H1 (cell line): ENCODE results near the gene FAM120B. TPM values are rescaled to one million over a fixed set of nuclear protein-coding genes. Genes with fewer than 3 reads are reported as not detected.

ENCODE experiments used
- CHD7 ChIP-seq: fragments of 300-600 bp; sonication (generic); IDR thresholded peaks from 2 replicates; pipeline ENCODE4 v1.7.1; 2012; ENCODE audit warnings: low read length, moderate library complexity, mild to moderate bottlenecking, inconsistent platforms; ENCODE audit not compliant: insufficient replicate concordance
- KDM4A ChIP-seq: IDR thresholded peaks from one replicate; pipeline ENCODE4 v1.7.1; 2012; ENCODE audit warnings: low read depth, mild to moderate bottlenecking, moderate library complexity, low read length, inconsistent platforms; ENCODE audit not compliant: severe bottlenecking
- MAFK ChIP-seq: IDR thresholded peaks from 2 replicates; pipeline ENCODE4 v1.6.1; 2012; ENCODE audit warnings: low read depth, mild to moderate bottlenecking, improper control_type of control experiment, low read length
- RBBP5 ChIP-seq: IDR thresholded peaks from 2 replicates; pipeline ENCODE4 v1.7.1; 2012; ENCODE audit warnings: low read depth, mild to moderate bottlenecking, inconsistent platforms, low read length, moderate library complexity, borderline replicate concordance
- SAP30 ChIP-seq: fragments of 300-600 bp; sonication (generic); IDR thresholded peaks from 2 replicates; pipeline ENCODE4 v1.7.1; 2012; ENCODE audit warnings: low read length, moderate library complexity, mild to moderate bottlenecking, inconsistent platforms; ENCODE audit not compliant: insufficient read depth, insufficient replicate concordance
- ZNF274 ChIP-seq: IDR thresholded peaks from 2 replicates; pipeline ENCODE4 v1.7.0; 2012; ENCODE audit warnings: low read length, borderline replicate concordance; ENCODE audit errors: extremely low read depth
- polyA plus RNA-seq, 7 experiments: library from polyadenylated mRNA; depleted of rRNA in 3 of 7; stranded (reverse) in 5 of 7; unstranded in 2 of 7; fragments of >200 nt in 5 of 7; fragments of 200-250 nt in 2 of 7; gene quantifications; 1 replicate in 5 of 7; 2 replicates in 1 of 7; 4 replicates in 1 of 7; pipeline versions ENCODE4 v1.2.1 to v1.2.3, GENCODE V29; 2011 to 2013; ENCODE audit warnings: missing spikeins in 2 of 7, mixed read lengths in 2 of 7
- total RNA-seq: library from RNA; stranded (reverse); fragmentation: NEBNext Ultra II Directional; extraction: Animal tissue kit (Norgen Biotek cat#: 25700); gene quantifications from 2 replicates; pipeline ENCODE4 v1.2.1, GENCODE V29; 2021

Gene FAM120B
- total and polyA plus RNA-seq, 2 of the 8 experiments (the other 6 are each of a cell fraction or from before 2014, with no cell fraction given), result 5.1 to 12.5 TPM

GRCh38 chr6:170264086-170264485 is 42.5 kb upstream of the FAM120B start (continued):
- no peak for TF ChIP-seq MAFK
- TF ChIP-seq KDM4A, result no peak
- TF ChIP-seq CHD7, result no peak
- TF ChIP-seq RBBP5, result no peak
- no peak for TF ChIP-seq SAP30
- no peak for TF ChIP-seq ZNF274
